NCI-H2196 treated with DMSO at 0.1 percent for 48 hours (cell line): ENCODE results near the gene UAP1L1.

Experiments
- DNase-seq: peaks from one replicate; lab custom pipeline; 2025; ENCODE audit not compliant: unreplicated experiment; lab: John Stamatoyannopoulos, UW

The UAP1L1 gene

DNA sequence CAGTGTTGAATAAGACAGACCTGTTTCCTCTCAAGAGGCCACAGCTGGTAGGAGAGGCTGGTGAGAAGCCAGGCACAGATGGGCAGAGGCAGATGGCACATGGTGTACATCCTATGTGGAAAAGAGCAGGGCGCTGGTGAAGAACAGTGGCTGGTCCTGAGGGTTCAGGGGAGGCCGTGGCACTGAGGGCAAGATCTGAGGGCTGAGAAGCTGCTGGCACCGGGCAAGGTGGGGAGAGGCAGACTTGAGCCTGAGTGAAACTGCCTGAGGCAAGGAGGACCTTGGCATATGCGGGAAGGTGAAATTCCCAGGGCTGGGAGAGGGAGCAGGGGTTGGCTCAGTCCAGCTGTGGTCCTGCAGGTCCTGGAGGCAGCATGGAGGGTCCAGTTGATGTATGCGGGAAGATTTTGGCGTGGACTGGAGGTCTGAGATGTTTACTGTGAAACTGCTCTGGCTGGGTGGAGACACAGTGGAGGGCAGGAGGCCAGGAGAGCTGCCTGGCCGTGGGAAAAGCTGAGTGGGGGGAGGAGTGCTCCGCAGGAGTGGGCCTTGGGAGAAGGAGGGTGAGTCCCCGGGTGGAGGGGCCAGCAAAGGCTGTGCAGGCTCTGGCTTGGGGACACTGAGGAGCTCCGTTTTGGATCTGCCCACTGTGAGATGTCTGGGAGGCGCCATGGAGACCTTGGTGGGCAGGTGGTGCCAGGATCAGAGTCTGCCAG is 12.1 kb downstream of the UAP1L1 start:
- DNase-seq = no peak

DNA sequence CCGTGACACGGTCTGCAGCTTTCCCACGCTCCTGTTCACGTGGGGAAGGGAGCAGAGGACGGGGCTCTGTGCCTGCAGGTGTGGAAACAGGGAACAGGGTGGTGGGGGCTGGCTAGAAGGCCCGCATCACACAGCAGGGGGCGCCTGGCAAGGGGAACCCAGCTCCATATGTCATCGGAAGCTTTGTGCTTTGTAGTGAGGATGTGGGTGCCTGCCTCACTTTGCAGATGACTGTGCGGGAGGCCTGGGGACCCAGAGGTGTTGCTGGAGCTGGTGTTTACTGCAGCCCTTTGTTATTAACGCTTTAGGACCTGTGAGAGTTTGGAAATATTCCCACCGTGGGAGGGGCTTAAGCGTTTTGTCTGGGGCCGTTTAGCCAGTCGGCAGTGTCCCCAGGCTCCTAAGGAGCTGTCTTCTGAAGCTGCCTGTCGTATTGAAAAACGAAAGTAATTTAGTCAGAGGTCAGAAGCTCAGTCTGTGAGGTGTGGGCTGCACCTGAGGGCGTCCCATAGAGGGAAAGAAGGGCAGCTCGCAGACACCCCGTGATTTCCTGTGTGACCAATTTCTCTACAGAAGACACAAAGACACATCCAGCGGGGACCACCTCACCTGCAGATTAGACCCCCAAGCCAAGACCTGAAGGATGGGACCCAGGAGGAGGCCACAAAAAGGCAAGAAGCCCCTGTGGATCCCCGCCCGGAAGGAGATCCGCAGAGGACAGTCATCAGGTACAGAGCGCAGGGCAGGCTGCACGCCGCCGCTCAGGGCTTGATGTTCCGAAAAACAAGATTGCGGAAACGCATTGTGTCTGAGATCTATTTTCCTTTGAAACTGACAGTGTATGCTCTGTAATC is 18.6 kb downstream of the UAP1L1 start:
- DNase-seq = no peak

- DNase-seq = no peak
Measured at GRCh38 chr9:137096785-137097546, 19.6 kb downstream of the UAP1L1 start.

- no peak for DNase-seq
Measured at GRCh38 chr9:137097761-137098462, 20.6 kb downstream of the UAP1L1 start.

DNA sequence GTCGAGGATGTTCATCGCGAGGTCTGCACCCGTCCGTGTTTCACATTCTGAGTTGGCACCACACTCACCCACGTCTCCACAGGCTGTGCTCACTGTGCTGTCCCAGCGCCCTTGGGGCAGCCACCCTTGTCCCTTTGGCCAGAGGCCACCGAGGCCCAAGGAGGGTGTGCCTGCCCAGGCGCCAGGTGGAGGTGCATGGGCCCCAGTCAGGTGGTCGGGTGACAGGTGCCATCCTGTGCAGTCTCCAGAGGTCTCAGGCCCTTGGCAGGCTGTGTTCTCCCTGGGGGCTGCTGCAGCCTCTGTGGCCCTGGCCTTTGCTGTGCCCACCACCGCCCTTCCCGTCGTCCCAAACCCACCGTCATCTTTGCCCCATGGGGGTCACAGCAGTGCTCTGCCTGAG is 21.9 kb downstream of the UAP1L1 start:
- no peak for DNase-seq

DNA sequence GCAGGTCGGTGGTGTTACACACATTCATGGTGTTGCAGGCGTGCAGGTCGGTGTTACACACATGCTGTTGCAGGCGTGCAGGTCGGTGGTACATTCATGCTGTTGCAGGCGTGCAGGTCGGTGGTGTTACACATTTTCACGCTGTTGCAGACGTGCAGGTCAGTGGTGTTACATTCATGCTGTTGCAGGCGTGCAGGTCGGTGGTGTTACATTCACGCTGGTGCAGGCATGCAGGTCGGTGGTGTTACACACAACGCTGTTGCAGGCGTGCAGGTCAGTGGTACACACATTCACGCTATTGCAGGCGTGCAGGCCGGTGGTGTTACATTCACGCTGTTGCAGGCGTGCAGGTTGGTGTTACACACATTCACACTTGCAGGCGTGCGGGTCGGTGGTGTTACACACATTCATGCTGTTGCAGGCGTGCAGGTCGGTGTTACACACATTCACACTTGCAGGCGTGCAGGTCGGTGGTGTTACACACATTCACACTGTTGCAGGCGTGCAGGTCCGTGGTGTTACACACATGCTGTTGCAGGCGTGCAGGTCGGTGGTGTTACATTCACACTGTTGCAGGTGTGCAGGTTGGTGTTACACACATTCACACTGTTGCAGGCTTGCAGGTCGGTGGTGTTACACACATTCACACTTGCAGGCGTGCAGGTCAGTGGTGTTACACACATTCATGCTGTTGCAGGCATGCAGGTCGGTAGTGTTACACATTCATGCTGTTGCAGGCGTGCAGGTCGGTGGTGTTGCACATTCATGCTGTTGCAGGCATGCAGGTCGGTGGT is 26.1 kb downstream of the UAP1L1 start:
- no peak for DNase-seq

GRCh38 chr9:137105814-137106661 is 28.7 kb downstream of the UAP1L1 start:
- no peak for DNase-seq

- no peak for DNase-seq
Measured at GRCh38 chr9:137106662-137107250, 29.4 kb downstream of the UAP1L1 start.

DNA sequence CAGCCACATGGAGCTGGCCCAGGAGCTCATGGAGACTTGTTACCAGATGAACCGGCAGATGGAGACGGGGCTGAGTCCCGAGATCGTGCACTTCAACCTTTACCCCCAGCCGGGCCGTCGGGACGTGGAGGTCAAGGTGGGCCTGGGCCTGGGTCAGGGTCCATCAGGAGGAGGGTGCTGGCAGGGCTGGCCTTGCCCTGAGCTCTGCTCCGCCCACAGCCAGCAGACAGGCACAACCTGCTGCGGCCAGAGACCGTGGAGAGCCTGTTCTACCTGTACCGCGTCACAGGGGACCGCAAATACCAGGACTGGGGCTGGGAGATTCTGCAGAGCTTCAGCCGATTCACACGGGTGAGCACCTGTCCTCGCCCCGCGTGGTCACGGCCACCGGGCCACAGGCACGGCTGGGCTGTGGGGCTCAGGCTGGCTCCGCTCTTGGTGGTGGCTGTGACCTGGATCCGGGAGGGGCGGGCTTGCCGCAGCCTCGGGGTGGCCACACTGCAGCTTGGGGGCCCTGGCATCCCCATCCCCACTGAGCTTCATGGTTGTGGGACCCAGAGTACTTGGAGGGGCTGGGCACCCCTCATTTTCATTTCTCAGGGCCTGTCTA is 30.1 kb downstream of the UAP1L1 start:
- DNase-seq = no peak

- DNase-seq = no peak
Measured at GRCh38 chr9:137107982-137108381, 30.7 kb downstream of the UAP1L1 start.

DNA sequence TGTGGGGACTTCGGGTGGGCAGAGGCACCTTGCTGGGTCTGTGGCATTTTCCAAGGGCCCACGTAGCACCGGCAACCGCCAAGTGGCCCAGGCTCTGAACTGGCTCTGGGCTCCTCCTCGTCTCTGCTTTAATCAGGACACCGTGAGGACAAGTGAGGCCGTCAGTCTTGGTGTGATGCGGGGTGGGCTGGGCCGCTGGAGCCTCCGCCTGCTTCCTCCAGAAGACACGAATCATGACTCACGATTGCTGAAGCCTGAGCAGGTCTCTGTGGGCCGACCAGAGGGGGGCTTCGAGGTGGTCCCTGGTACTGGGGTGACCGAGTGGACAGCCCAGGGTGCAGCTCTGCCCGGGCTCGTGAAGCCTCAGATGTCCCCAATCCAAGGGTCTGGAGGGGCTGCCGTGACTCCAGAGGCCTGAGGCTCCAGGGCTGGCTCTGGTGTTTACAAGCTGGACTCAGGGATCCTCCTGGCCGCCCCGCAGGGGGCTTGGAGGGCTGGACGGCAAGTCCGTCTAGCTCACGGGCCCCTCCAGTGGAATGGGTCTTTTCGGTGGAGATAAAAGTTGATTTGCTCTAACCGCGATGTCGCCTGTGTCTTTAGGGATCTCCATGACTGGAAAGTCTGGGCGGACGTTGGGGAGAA is 31.4 kb downstream of the UAP1L1 start:
- no peak for DNase-seq

- DNase-seq = no peak
Measured at GRCh38 chr9:137109250-137110146, 32.2 kb downstream of the UAP1L1 start.

- DNase-seq = no peak
Measured at GRCh38 chr9:137110147-137110910, 33.0 kb downstream of the UAP1L1 start.

- no peak for DNase-seq
Measured at GRCh38 chr9:137110911-137111787, 33.8 kb downstream of the UAP1L1 start.
